GM11168 (cell line): ENCODE measurements around the gene DLG2.

ENCODE experiments used
- in situ Hi-C: fragments of 300-500 bp; cut with MboI; formaldehyde crosslinking; loops from one replicate; pipeline ENCODE4 v1.12.0; 2022; ENCODE audit warnings: low sequenced_read_pairs; ENCODE audit not compliant: unreplicated experiment

The DLG2 gene

DNA sequence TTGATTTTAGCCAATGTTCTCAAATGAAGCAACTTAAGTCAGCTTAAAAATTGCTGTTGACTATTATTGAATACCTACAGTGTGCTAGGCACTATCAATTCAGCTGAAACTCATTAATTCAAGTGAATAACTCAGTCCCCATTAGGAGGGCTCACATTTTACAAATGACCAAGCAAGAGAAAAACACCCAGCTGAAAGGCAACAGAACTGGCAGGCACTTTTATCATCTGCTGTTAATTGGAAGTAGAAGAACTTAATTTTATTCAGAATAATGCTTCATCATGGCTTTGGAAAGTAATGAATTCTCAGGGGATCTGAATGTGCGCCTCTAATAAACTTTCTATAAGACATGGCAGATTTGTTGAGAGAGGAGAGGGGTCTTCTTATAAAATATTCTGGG is 1066.9 kb downstream of the DLG2 start:
- in situ Hi-C loops: loop anchor here (25.0 kb wide), 1 partner anchor 723 kb away; no protein-coding TSS in a partner anchor

DNA sequence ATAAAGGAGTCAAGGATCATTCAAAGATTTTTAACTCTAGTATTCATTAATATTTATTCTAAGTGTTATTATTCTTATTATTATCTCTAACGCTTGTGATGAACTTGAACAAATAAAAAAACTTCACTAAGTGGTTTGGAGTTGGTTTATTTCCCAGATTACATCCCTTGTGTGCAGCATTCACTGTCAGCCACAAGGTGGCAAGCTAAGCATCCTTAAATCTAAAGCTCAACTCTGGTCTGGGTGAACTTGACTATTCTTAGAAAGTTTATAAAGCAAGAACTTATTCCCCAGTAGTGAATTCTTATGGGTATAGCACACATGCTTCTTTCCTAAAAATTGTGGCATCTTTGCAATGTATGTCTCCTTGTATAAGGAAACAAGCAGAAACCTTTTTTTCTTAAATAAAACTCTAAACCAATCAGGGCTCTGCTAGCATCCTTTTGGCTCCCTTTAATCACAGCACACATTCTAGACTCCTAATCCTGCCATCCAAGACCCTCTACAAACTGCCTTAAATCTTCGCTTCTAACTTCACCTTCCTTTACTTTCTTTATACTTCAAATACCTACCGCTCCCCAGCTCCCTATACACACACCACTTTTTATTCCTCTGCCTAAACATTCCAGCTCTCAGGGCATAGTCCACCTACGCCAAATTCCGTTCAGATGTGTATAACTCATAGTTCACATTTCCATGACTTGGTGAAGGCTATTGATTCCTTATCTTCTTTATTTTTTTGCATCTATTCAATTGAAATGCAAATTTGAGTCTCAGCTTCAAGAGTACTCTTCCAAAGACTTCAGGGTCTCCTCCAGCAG is 1068.8 kb downstream of the DLG2 start:
- in situ Hi-C loops: loop anchor here (25.0 kb wide), 1 partner anchor 721 kb away; no protein-coding TSS in a partner anchor

GRCh38 chr11:84552791-84553190 is 1074.4 kb downstream of the DLG2 start:
- in situ Hi-C loops: loop anchor here (25.0 kb wide), 1 partner anchor 715 kb away; no protein-coding TSS in a partner anchor

DNA sequence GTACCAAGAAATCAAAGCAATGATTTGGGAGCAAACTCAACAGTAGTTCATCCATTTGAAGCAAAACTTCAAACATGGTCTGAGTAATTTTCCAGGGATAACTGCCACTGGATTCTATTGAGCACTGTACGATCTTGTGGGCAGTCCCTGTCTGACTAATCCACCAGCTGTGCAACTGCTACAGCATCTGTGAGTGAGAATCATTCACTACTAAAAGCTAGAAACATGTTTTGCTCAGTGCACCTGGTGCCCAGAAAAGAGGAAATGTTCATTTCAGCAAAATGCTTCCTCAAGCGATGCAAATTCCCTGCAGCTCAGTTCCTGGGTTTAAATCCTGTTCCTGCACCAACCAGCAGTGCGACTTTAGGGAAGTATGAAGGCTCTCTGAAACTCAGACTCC is 1077.9 kb downstream of the DLG2 start:
- in situ Hi-C loops: no loop called here

DNA sequence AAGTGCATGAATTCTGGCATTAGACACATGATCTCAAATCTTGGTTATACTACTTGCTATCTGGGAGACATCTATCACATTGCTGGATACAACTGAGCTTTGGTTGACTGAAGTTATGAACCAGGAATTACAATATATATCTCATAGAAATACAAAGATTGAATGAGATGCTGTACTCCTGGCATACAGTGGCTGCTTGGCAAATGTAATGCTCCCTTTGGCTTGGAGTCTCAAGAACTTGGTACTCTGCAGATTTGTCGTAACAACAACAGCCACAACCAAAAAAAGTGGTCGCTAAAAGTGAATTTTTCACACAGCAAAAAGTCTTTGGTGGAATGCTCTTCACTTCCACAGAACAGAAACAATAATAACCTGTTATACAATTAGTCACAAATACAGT is 1082.6 kb downstream of the DLG2 start:
- in situ Hi-C loops: no loop called here

GRCh38 chr11:84543367-84544159 is 1083.6 kb downstream of the DLG2 start:
- in situ Hi-C loops: no loop called here

DNA sequence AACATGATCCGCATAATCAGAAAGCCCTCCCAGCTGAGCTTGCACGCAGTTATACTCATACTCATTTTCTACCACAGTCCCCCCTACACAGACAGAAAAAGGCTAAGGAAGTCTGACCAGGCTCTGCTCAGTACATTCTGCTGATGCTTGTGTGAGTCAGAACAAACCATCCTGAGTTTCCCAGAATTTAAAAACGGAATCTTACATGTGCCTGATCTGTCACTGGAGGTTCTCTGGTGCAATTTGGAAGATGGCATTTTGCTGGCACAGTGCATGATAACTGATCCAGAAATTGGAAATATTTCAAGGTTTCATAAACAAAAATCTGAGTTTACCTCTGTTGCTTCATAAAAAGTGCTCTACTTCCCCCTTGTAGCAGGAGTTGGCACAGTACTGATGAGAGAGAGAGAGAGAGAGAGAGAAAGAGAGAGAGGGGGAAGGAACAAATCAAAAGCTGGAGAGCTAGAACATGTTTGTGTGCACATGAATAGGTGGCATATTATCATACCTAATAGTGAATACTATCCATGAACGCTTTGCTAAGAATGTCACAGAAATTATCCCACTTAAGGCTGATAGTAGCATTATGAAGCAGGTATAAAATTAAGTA is 1085.3 kb downstream of the DLG2 start:
- in situ Hi-C loops: no loop called here

- in situ Hi-C loops: no loop called here
These were observed 1090.7 kb downstream of the DLG2 start for GRCh38 chr11:84536456-84536855.

DNA sequence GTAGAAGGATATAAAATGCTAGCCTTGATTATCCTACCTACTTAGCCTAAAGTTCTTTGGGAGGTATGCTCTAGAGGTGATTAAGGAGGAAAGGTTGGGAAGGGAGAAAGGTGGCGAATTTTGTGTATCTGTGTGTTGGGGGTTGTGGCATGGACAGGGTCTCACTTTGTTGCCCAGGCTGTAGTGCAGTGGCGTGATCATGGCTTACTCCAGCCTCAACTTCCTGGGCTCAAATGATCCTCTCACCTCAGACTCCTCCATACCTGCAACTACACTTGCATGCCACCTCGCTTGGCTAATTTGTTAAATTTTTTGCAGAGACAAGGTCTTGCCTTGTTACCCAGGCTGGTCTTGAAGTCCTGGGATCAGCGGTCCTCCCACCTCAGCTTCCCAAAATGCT is 1094.8 kb downstream of the DLG2 start:
- in situ Hi-C loops: no loop called here

- in situ Hi-C loops: no loop called here
These were observed 1100.9 kb downstream of the DLG2 start for GRCh38 chr11:84526250-84526649.

DNA sequence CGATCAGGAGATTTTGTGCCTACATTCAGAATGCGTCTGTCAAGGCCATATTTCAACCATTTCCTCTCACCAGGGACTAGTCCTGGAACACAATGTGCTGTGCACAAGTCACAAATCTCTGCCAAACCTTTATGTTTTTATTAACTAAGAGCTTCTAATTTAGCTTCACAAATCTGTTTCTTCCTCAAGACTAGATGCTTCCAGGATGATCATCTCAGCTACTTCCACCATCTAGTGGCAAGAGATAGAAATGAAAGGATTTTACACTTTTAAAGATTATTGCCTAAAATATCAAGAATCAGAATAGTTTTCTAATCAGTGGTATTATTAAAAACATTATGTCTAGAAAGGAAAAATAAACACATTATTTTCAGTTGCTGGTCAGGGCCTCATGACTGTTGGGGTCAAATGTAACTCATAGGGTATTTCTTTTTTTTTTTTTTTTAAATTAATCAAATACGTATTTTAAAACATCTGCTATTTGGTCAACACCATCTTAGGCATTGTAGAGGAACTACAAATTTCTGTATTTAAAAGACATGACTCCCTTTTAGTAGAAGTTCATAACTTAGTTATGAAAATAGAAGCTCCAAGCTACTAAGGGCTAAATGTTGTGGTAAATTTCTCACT is 1102.6 kb downstream of the DLG2 start:
- in situ Hi-C loops: no loop called here

GRCh38 chr11:84522331-84522730 is 1104.8 kb downstream of the DLG2 start:
- in situ Hi-C loops: no loop called here

DNA sequence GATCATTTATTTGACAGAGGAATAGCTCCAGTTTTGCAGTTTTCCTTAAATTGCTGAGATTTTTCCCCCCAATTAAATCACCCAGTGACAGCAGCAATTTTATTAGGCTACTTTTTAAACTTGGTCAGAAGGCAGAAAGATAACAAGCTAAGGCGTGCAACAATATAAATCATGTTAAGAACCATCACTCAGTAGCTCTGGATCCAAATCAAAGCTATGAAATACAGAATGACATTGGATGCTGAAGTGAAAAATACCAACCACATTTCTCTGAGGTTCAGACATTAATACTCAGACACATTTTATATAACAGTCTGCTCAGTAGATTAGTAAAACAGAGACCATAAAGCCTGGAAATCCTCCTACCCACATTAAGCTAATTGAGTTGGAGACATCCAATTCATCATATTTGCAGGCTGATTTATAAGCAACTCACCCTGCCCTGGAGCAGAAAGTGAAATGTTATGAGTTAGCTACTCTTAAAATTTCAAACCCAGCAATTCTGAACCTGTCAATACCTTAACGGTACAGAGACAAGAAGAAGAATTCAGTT is 1108.4 kb downstream of the DLG2 start:
- in situ Hi-C loops: no loop called here

DNA sequence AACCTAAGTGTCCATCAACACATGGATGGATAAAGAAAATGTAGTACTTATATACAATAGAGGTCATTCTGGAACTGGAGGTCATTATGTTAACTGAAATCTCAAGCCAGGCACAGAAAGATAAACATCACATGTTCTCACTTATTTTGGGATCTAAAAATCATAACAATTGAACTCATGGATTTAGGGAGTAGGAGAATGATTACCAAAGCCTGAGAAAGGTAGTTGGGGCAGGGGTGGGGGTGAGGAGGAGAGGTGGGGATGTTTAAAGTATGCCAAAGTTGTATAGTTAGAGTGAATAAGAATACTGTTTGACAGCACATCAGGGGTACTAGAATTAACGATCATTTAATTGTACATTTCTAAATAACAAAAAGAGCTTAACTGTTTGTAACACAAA is 1112.7 kb downstream of the DLG2 start:
- in situ Hi-C loops: no loop called here

DNA sequence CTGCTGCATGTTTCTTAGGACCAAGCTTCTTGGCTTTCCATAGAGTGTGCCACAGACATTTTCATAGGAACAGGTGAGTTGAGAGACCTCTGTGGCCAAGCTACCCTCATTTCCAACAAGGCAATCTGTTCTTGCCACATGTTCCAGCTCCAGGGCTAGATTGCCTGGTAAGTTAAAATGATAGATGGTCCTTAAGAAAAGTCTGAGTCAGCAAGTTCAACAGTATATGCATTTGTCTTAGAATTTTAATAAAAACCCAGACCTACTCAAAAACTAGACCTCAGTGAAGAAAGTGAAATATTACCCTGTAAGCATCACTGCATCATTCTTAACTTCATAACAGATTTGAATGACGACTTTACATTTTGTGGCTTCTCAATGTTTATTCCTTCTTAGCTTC is 1123.6 kb downstream of the DLG2 start:
- in situ Hi-C loops: no loop called here

DNA sequence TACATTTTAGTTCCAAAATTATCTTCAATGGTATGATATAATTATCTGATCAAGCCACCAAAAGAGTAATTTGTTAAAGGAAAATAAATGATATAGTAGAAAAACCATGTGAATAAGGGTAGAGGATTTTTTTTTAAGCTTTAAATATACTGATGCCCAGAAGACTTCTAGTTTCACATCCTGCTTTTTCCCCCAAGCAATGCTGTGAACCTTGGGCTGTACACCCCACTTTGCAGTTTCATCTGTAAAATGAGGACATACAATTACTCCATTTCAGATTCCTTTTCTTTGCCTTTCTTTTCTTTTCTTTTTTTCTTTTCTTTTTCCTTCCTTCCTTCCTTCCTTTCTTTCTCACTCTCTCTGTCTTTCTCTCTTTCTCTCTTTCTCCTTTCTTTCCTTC is 1125.4 kb downstream of the DLG2 start:
- in situ Hi-C loops: no loop called here

DNA sequence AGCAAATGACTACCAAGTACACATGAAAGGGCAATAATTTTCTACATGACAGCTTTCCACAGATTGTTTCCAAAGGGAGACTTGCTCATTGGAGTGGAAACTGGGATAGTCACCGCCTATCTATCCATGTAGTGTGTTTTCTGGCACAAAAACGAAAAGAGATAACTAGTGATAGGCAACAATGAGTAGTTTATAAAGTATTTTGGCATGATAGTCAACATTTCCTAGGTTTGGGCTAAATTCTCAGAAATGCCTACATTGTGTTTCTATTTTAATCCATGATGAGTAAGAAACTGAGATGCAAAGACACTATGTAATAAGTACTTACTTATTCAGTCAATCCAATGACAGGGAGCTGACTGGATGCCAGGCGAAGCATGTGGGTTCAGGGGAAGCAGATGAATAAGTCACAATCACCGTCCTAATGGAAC is 1129.1 kb downstream of the DLG2 start:
- in situ Hi-C loops: no loop called here

DNA sequence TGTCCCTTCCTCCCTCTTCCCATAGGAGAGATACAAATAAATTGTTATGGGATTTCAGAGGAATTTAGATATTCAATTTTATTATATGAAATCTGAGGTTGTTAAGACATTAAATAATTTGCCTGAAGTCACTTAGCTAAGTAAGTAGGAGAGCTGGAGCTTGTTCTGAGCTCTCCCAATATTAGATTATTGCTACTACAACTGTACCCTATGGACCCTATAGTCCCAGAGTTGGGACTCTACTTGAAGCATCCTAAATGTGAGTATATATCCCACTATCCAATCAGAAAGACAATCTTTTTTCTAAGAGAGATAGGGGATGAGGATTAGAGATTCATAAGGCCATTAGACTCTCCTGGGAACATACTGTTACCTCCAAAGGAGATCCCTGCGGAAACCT is 1130.0 kb downstream of the DLG2 start:
- in situ Hi-C loops: no loop called here

DNA sequence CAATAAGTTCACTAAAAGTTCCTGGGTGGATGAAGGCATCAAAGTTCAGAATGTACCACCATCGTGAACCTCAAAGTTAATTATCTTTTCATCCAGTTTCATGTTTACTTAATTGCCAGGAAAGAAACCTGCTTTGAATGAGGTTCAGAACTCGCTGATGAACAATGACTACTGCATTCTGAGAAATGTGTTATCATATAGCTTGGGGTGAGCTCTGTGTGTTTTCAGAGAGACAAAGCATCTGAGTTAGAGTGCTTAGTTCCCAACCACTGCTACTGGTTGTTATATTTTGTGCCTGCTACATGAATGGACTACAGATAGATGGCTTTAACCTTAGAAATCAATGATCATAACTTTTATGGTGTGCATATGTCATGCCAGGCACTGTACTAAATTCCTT is 1131.0 kb downstream of the DLG2 start:
- in situ Hi-C loops: no loop called here

GRCh38 chr11:84480131-84480530 is 1147.0 kb downstream of the DLG2 start:
- in situ Hi-C loops: no loop called here
